DOHH2 (cell line): Measurements from ENCODE around the gene FBXL13.

ENCODE experiments used
- H3F3A ChIP-seq: fragments of 200-600 bp; sonication (generic), shearing (Covaris generic); 2 replicates; pipeline ENCODE4 v1.6.0; 2016; ENCODE audit warnings: antibody characterized with exemption, mild to moderate bottlenecking; ENCODE audit not compliant: control insufficient read depth, insufficient read depth
- H3K27ac ChIP-seq: fragments of 200-600 bp; sonication (generic); 2 replicates; pipeline ENCODE4 v1.5.1; 2014; ENCODE audit warnings: low read depth, mild to moderate bottlenecking, low read length, moderate library complexity
- H3K27me3 ChIP-seq: fragments of 200-600 bp; sonication (generic); 2 replicates; pipeline ENCODE4 v1.6.1; 2014; ENCODE audit warnings: mild to moderate bottlenecking, low read length, mixed read lengths; ENCODE audit not compliant: control insufficient read depth
- H3K36me3 ChIP-seq: fragments of 200-600 bp; sonication (generic); 2 replicates; pipeline ENCODE4 v1.6.1; 2014; ENCODE audit warnings: mild to moderate bottlenecking, low read length, moderate library complexity, mixed read lengths; ENCODE audit not compliant: control insufficient read depth
- H3K4me1 ChIP-seq: fragments of 200-600 bp; sonication (generic); 2 replicates; pipeline ENCODE4 v1.6.1; 2014; ENCODE audit warnings: mild to moderate bottlenecking, low read length, mixed read lengths; ENCODE audit not compliant: control insufficient read depth
- H3K4me2 ChIP-seq: fragments of 200-600 bp; sonication (generic); 2 replicates; pipeline ENCODE4 v1.6.0; 2014; ENCODE audit warnings: mild to moderate bottlenecking, low read length, moderate library complexity
- H3K4me3 ChIP-seq: fragments of 200-600 bp; sonication (generic); 2 replicates; pipeline ENCODE4 v1.5.1; 2014; ENCODE audit warnings: mild to moderate bottlenecking, low read length, mixed read lengths
- H3K79me2 ChIP-seq: fragments of 200-600 bp; sonication (generic); 2 replicates; pipeline ENCODE4 v1.6.1; 2014; ENCODE audit warnings: mild to moderate bottlenecking, low read length, mixed read lengths; ENCODE audit not compliant: control insufficient read depth
- H3K9me2 ChIP-seq: fragments of 200-600 bp; sonication (generic); replicated peaks from 2 replicates; pipeline ENCODE4 v1.6.1; 2014; ENCODE audit warnings: mild to moderate bottlenecking, low read length, mixed read lengths; ENCODE audit not compliant: control insufficient read depth
- H3K9me3 ChIP-seq: fragments of 200-600 bp; sonication (generic); 2 replicates; pipeline ENCODE4 v1.6.1; 2014; ENCODE audit warnings: antibody characterized with exemption, low read length, mixed read lengths; ENCODE audit not compliant: control insufficient read depth, insufficient read depth
- H4K20me1 ChIP-seq: fragments of 200-600 bp; sonication (generic); 2 replicates; pipeline ENCODE4 v1.6.0; 2014; ENCODE audit warnings: low read depth, mild to moderate bottlenecking, antibody characterized with exemption, low read length, moderate library complexity; ENCODE audit not compliant: control insufficient read depth, insufficient read depth
- EZH2phosphoT487 ChIP-seq: fragments of 200-600 bp; sonication (generic); IDR thresholded peaks from 2 replicates; pipeline ENCODE4 v1.6.1; 2017; ENCODE audit warnings: borderline replicate concordance, mild to moderate bottlenecking, antibody characterized with exemption, low read length, moderate library complexity, mixed read lengths
- TF ChIP-seq, protein P1 (sequence below): fragments of 200-600 bp; sonication (generic); IDR thresholded peaks from one replicate; pipeline ENCODE4 v1.5.1; 2014; ENCODE audit warnings: antibody characterized with exemption, mild to moderate bottlenecking, low read depth, low read length; ENCODE audit not compliant: poor library complexity, severe bottlenecking

Gene FBXL13

GRCh38 chr7:102829075-102829474, 245.5 kb downstream of the FBXL13 start:
- no peaks in the 10 kb centered on the region for H3K79me2 ChIP-seq
- H3K27me3 ChIP-seq: no peaks in the 10 kb centered on the region
- no peaks in the 10 kb centered on the region for H3F3A ChIP-seq
- no peaks in the 10 kb centered on the region for H3K36me3 ChIP-seq
- H3K27ac ChIP-seq: no peak overlapping the region
- no peaks in the 10 kb centered on the region for H3K9me3 ChIP-seq
- no peaks in the 10 kb centered on the region for H3K9me2 ChIP-seq
- no peak overlapping the region for H3K4me2 ChIP-seq
- H3K4me1 ChIP-seq: no peaks in the 10 kb centered on the region
- H3K4me3 ChIP-seq: no peak overlapping the region
- TF ChIP-seq EZH2phosphoT487: no peak
- H4K20me1 ChIP-seq: no peaks in the 10 kb centered on the region

- H3K9me2 ChIP-seq: no peaks in the 10 kb centered on the region
- no peak overlapping the region for H3K4me3 ChIP-seq
- no peaks in the 10 kb centered on the region for H3K79me2 ChIP-seq
- no peak for TF ChIP-seq EZH2phosphoT487
- TF ChIP-seq, protein P1, sequence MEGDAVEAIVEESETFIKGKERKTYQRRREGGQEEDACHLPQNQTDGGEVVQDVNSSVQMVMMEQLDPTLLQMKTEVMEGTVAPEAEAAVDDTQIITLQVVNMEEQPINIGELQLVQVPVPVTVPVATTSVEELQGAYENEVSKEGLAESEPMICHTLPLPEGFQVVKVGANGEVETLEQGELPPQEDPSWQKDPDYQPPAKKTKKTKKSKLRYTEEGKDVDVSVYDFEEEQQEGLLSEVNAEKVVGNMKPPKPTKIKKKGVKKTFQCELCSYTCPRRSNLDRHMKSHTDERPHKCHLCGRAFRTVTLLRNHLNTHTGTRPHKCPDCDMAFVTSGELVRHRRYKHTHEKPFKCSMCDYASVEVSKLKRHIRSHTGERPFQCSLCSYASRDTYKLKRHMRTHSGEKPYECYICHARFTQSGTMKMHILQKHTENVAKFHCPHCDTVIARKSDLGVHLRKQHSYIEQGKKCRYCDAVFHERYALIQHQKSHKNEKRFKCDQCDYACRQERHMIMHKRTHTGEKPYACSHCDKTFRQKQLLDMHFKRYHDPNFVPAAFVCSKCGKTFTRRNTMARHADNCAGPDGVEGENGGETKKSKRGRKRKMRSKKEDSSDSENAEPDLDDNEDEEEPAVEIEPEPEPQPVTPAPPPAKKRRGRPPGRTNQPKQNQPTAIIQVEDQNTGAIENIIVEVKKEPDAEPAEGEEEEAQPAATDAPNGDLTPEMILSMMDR: no peak
- H3K4me2 ChIP-seq: no peak overlapping the region
- H3K27ac ChIP-seq: no peak overlapping the region
- no peaks in the 10 kb centered on the region for H3K9me3 ChIP-seq
- no peaks in the 10 kb centered on the region for H3K4me1 ChIP-seq
- no peaks in the 10 kb centered on the region for H4K20me1 ChIP-seq
- H3K36me3 ChIP-seq: no peaks in the 10 kb centered on the region
- H3F3A ChIP-seq: no peaks in the 10 kb centered on the region
- H3K27me3 ChIP-seq: no peaks in the 10 kb centered on the region
These were observed 246.3 kb downstream of the FBXL13 start for GRCh38 chr7:102828286-102828685.

GRCh38 chr7:102823390-102824119, 251.0 kb downstream of the FBXL13 start:
- H3K9me2 ChIP-seq: no peaks in the 10 kb centered on the region
- no peak overlapping the region for H3K27ac ChIP-seq
- peaks cover 7% of the 10 kb centered on the region; the same call in 1 of the 2 replicates for H3K36me3 ChIP-seq
- TF ChIP-seq EZH2phosphoT487: no peak
- TF ChIP-seq, protein P1: no peak
- no peaks in the 10 kb centered on the region for H3K9me3 ChIP-seq
- peaks cover 5% of the 10 kb centered on the region; the same call in 1 of the 2 replicates for H3F3A ChIP-seq
- no peaks in the 10 kb centered on the region for H3K79me2 ChIP-seq
- no peaks in the 10 kb centered on the region for H3K27me3 ChIP-seq
- H3K4me1 ChIP-seq: peaks cover 18% of the 10 kb centered on the region
- no peak overlapping the region for H3K4me2 ChIP-seq
- no peak overlapping the region for H3K4me3 ChIP-seq
- H4K20me1 ChIP-seq: no peaks in the 10 kb centered on the region

DNA sequence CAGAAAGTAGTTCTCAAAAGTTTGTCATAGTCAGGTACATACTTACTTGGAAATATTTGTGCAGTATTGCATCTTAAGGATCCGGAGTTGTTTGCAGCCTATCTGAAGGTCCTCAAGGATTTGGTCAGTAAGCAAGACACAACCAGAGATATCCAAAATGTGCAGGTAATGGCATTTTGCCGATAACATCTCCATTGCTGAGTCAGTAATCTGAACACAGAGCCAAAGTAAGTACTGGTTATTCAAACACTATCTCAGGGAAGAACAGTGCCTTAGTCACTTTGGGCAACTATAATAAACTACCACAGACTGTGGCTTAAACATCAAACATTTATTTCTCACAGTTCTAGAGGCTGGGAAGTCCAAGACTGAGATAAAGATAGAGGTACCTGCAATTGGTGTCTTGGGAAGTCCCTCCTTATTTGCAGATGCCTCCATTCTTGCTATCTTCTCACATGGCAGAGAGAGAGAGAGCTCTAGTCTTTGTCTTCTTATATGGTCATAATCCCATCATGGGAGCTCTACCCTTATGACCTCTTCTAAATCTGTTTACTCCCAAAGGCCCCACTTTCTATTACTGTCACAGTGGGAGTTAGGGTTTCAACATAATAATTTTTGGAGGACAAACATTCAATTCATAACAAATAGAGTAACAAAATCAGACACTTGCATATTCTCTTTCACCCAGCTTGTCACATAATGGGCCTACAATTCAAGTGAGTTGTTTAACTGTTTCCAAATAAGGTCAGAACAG, 252.4 kb downstream of the FBXL13 start:
- Histone ChIP-seq H4K20me1 (no peaks in the 10 kb centered on the region), H3K27me3 (no peaks in the 10 kb centered on the region), H3F3A (peaks cover 5% of the 10 kb centered on the region; the same call in 1 of the 2 replicates), H3K4me3 (peak overlapping the region; percentile 16; the same call in 1 of the 2 replicates), H3K9me2 (no peaks in the 10 kb centered on the region), H3K79me2 (no peaks in the 10 kb centered on the region), H3K9me3 (no peaks in the 10 kb centered on the region), H3K36me3 (peaks cover 7% of the 10 kb centered on the region; the same call in 1 of the 2 replicates), H3K4me2 (peak overlapping the region; percentile 48), H3K4me1 (peaks cover 18% of the 10 kb centered on the region), H3K27ac (no peak overlapping the region)
- no peak for TF ChIP-seq EZH2phosphoT487
- TF ChIP-seq, protein P1: no peak
